IMR-90 (cell line): ENCODE measurements around the gene FMN2.

ENCODE experiments used
- BHLHE40 ChIP-seq: fragments of 150-350 bp; IDR thresholded peaks from 2 replicates; pipeline ENCODE4 v1.6.1; 2016; ENCODE audit warnings: mild to moderate bottlenecking, low read depth, low read length
- CEBPB ChIP-seq: IDR thresholded peaks from 2 replicates; pipeline ENCODE4 v1.6.1; 2012; ENCODE audit warnings: low read depth, low read length, improper control_type of control experiment
- CTCF ChIP-seq: conservative IDR thresholded peaks from 2 replicates; pipeline ENCODE4 v1.5.1; 2012; ENCODE audit warnings: mild to moderate bottlenecking, low read depth, low read length, improper control_type of control experiment
- FOS ChIP-seq: fragments of 150-350 bp; IDR thresholded peaks from 2 replicates; pipeline ENCODE4 v1.6.1; 2016; ENCODE audit warnings: low read depth, low read length
- MAFK ChIP-seq: IDR thresholded peaks from 2 replicates; pipeline ENCODE4 v1.6.1; 2012; ENCODE audit warnings: low read depth, low read length, improper control_type of control experiment
- POLR2A ChIP-seq: IDR thresholded peaks from 2 replicates; pipeline ENCODE4 v1.6.1; 2012; ENCODE audit warnings: mild to moderate bottlenecking, low read depth, low read length
- RAD21 ChIP-seq: IDR thresholded peaks from 2 replicates; pipeline ENCODE4 v1.6.1; 2012; ENCODE audit warnings: low read length, improper control_type of control experiment
- RCOR1 ChIP-seq: IDR thresholded peaks from 2 replicates; pipeline ENCODE4 v1.6.1; 2012; ENCODE audit warnings: mild to moderate bottlenecking, low read length, improper control_type of control experiment; ENCODE audit not compliant: insufficient replicate concordance
- RFX5 ChIP-seq: IDR thresholded peaks from 2 replicates; pipeline ENCODE4 v1.8.0; 2012; ENCODE audit warnings: low read depth, mild to moderate bottlenecking, low read length, moderate library complexity
- SMC3 ChIP-seq: fragments of 150-350 bp; IDR thresholded peaks from 2 replicates; pipeline ENCODE4 v1.6.1; 2016; ENCODE audit warnings: low read depth, mild to moderate bottlenecking, antibody characterized with exemption, low read length, moderate library complexity
- USF2 ChIP-seq: fragments of 150-350 bp; IDR thresholded peaks from 2 replicates; pipeline ENCODE4 v1.6.1; 2017; ENCODE audit warnings: mild to moderate bottlenecking, antibody characterized with exemption, low read length, low read depth

- TF ChIP-seq CTCF (no peak), RAD21 (no peak), CEBPB (no peak), POLR2A (no peak), RCOR1 (no peak), USF2 (no peak), MAFK (no peak), SMC3 (no peak), RFX5 (no peak), BHLHE40 (no peak), FOS (no peak)
Observed at GRCh38 chr1:240501115-240501514, 409.4 kb downstream of the FMN2 start.
